ENCODE data around the gene VPS9D1.

DNA sequence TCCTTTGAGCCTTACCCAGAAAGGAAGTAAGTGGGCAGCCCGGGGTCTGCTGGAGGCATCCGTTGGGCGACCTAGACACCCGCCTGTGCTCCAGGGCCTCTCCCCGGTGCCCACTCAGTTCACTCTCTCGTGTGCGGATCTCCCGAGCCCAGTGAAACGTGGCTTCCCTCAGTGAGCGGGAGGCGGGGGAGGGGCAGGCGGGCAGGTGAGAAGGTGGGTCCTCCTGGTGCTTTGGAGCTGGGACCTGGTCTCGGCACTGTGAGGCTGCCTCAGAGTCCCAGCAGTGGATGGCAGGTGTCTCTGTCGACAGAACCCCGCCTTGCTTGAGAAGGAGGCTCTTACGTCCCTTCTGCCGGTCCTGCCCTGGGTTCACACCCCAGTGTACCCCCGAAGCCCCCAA, 8.6 kb upstream of the VPS9D1 start:
- TF ChIP-seq, protein P1, sequence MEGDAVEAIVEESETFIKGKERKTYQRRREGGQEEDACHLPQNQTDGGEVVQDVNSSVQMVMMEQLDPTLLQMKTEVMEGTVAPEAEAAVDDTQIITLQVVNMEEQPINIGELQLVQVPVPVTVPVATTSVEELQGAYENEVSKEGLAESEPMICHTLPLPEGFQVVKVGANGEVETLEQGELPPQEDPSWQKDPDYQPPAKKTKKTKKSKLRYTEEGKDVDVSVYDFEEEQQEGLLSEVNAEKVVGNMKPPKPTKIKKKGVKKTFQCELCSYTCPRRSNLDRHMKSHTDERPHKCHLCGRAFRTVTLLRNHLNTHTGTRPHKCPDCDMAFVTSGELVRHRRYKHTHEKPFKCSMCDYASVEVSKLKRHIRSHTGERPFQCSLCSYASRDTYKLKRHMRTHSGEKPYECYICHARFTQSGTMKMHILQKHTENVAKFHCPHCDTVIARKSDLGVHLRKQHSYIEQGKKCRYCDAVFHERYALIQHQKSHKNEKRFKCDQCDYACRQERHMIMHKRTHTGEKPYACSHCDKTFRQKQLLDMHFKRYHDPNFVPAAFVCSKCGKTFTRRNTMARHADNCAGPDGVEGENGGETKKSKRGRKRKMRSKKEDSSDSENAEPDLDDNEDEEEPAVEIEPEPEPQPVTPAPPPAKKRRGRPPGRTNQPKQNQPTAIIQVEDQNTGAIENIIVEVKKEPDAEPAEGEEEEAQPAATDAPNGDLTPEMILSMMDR (IDR thresholded peaks at IDR 0.05), result no peak
- TF ChIP-seq KDM1A (IDR thresholded peaks at IDR 0.05; ENCODE audit: low read depth), result no peak
- no peak for TF ChIP-seq RAD21 (conservative IDR thresholded peaks at IDR 0.05 in 1 of 2, IDR thresholded peaks at IDR 0.05 in 1 of 2)
- TF ChIP-seq POLR2A (IDR thresholded peaks at IDR 0.05; ENCODE audit: low read length), result no peak
- TF ChIP-seq, protein P2, sequence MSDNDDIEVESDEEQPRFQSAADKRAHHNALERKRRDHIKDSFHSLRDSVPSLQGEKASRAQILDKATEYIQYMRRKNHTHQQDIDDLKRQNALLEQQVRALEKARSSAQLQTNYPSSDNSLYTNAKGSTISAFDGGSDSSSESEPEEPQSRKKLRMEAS (IDR thresholded peaks at IDR 0.05), result no peak
- TF ChIP-seq PHF8 (IDR thresholded peaks at IDR 0.05; ENCODE audit: borderline replicate concordance, low read depth), result no peak
- TF ChIP-seq JUNB (IDR thresholded peaks at IDR 0.05), result no peak
- TF ChIP-seq, protein P3, sequence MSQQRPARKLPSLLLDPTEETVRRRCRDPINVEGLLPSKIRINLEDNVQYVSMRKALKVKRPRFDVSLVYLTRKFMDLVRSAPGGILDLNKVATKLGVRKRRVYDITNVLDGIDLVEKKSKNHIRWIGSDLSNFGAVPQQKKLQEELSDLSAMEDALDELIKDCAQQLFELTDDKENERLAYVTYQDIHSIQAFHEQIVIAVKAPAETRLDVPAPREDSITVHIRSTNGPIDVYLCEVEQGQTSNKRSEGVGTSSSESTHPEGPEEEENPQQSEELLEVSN (IDR thresholded peaks at IDR 0.05; ENCODE audit: borderline replicate concordance, low read depth), result no peak
- TF ChIP-seq CEBPB (IDR thresholded peaks at IDR 0.05), result no peak
- no peak for TF ChIP-seq EP300 (IDR thresholded peaks at IDR 0.05)
- no peak for TF ChIP-seq MAFK (IDR thresholded peaks at IDR 0.05; ENCODE audit: partially characterized antibody)
- no peak for TF ChIP-seq HOXB5 (CRISPR knock-in tag; IDR thresholded peaks at IDR 0.05)

All from A549 (cell line).